HCT116 (cell line): ENCODE results near the gene DNAH5. TPM values are rescaled to one million over a fixed set of nuclear protein-coding genes. Genes with fewer than 3 reads are reported as not detected.

ENCODE experiments used
- ATAC-seq: fragments of 200-7000 bp; cut with Tn5 transposase; 2 replicates; pipeline ENCODE4 v1.9.1; 2020; ENCODE audit warnings: mild to moderate bottlenecking, moderate library complexity
- BruUV-seq: library from RNA; stranded (reverse); fragments of 400-500 nt; replicated peaks from 2 replicates; lab custom pipeline; 2021; lab: Mats Ljungman, UMichigan
- CTCF ChIA-PET: fragments of 300-600 bp; sonication (Branson Sonifier 250); formaldehyde crosslinking; loops from one replicate; lab custom pipeline; 2021; ENCODE audit warnings: antibody characterized with exemption; lab: Charles Lee
- POLR2A ChIA-PET: fragments of 300-600, 350-600 bp; sonication (Branson Sonifier 250); formaldehyde crosslinking; loops from one replicate; lab custom pipeline; 2021; ENCODE audit warnings: antibody characterized with exemption; lab: Charles Lee
- RAD21 ChIA-PET, 2 experiments: fragments of 300-600 bp; sonication (Branson Sonifier 250); formaldehyde crosslinking; loops; one replicate each; lab custom pipeline; 2023; ENCODE audit warnings: low total read pairs in 2 of 2; ENCODE audit not compliant: uncharacterized antibody in 2 of 2, unreplicated experiment in 2 of 2, low non-redundant PET in 1 of 2; lab: Charles Lee
- DNase-seq: peaks from one replicate; pipeline ENCODE4 v3.0.0-alpha.2; 2010; ENCODE audit warnings: low read depth, low spot score
- H2AFZ ChIP-seq: fragments of 200-600 bp; shearing (Covaris generic), sonication (generic); 2 replicates; pipeline ENCODE4 v1.6.1; 2017; ENCODE audit warnings: low read depth, mixed run types, mixed read lengths, antibody characterized with exemption, low read length; ENCODE audit not compliant: poor library complexity, severe bottlenecking
- H3K27ac ChIP-seq: 2 replicates; pipeline ENCODE4 v1.5.1; 2012; ENCODE audit warnings: low read depth, low read length
- H3K27me3 ChIP-seq: fragments of 200-600 bp; sonication (generic); 2 replicates; pipeline ENCODE4 v1.6.1; 2016; ENCODE audit warnings: mixed run types, low read length, mixed read lengths; ENCODE audit not compliant: insufficient read depth
- H3K36me3 ChIP-seq, 2 experiments: fragments of 200-500 bp in 1 of 2; fragments of 200-600 bp in 1 of 2; sonication (Bioruptor generic) in 1 of 2; sonication (generic) in 1 of 2; 2 replicates each; pipeline versions ENCODE4 v1.5.1 to v1.6.1; 2014 to 2016; ENCODE audit warnings: low read length in 2 of 2, inconsistent platforms in 1 of 2, mixed read lengths in 1 of 2, mixed run types in 1 of 2; ENCODE audit not compliant: insufficient read depth in 2 of 2, control insufficient read depth in 1 of 2
- H3K4me1 ChIP-seq, 2 experiments: fragments of 200-600 bp in 1 of 2; sonication (generic) in 1 of 2; 2 replicates each; pipeline versions ENCODE4 v1.5.1 to v1.6.1; 2012 to 2017; ENCODE audit warnings: low read length in 2 of 2, inconsistent platforms in 1 of 2, mild to moderate bottlenecking in 1 of 2, mixed read lengths in 1 of 2, mixed run types in 1 of 2, moderate library complexity in 1 of 2; ENCODE audit not compliant: insufficient read depth in 2 of 2, control insufficient read depth in 1 of 2
- H3K4me2 ChIP-seq: fragments of 200-600 bp; sonication (generic); 2 replicates; pipeline ENCODE4 v1.6.1; 2017; ENCODE audit warnings: mixed run types, low read length, mixed read lengths
- H3K4me3 ChIP-seq, 2 experiments: fragments of 200-600 bp in 1 of 2; sonication (generic) in 1 of 2; replicated peaks in 1 of 2; 2 replicates each; pipeline ENCODE4 v1.5.1; 2011 to 2016; ENCODE audit warnings: low read length in 2 of 2, control low read depth in 1 of 2, low read depth in 1 of 2, mild to moderate bottlenecking in 1 of 2, mixed read lengths in 1 of 2, mixed run types in 1 of 2
- H3K79me2 ChIP-seq: fragments of 200-600 bp; sonication (generic); 2 replicates; pipeline ENCODE4 v1.6.1; 2017; ENCODE audit warnings: mild to moderate bottlenecking, mixed run types, low read length, moderate library complexity, mixed read lengths; ENCODE audit not compliant: insufficient read depth
- H3K9ac ChIP-seq: fragments of 200-600 bp; sonication (generic); 2 replicates; pipeline ENCODE4 v1.6.1; 2016; ENCODE audit warnings: low read length, mixed read lengths
- H3K9me2 ChIP-seq: fragments of 200-600 bp; sonication (generic), shearing (Covaris generic); 2 replicates; pipeline ENCODE4 v1.6.1; 2017; ENCODE audit warnings: mixed run types, mild to moderate bottlenecking, moderate library complexity; ENCODE audit not compliant: insufficient read depth
- H3K9me3 ChIP-seq, 2 experiments: fragments of 200-500 bp in 1 of 2; fragments of 200-600 bp in 1 of 2; sonication (Bioruptor generic) in 1 of 2; sonication (generic) in 1 of 2; 2 replicates each; pipeline ENCODE4 v1.6.1; 2014 to 2017; ENCODE audit warnings: low read length in 2 of 2, mixed read lengths in 2 of 2, inconsistent platforms in 1 of 2, low read depth in 1 of 2, mild to moderate bottlenecking in 1 of 2, mixed run types in 1 of 2, moderate library complexity in 1 of 2; ENCODE audit not compliant: control insufficient read depth in 1 of 2, insufficient read depth in 1 of 2
- H4K20me1 ChIP-seq: fragments of 200-600 bp; sonication (generic), shearing (Covaris generic); 2 replicates; pipeline ENCODE4 v1.6.1; 2017; ENCODE audit warnings: mixed run types, mild to moderate bottlenecking, moderate library complexity; ENCODE audit not compliant: insufficient read depth
- ATF3 ChIP-seq: IDR thresholded peaks from 2 replicates; pipeline ENCODE4 v1.6.1; 2012
- CBX3 ChIP-seq: IDR thresholded peaks from 2 replicates; pipeline ENCODE4 v1.6.1; 2012; ENCODE audit warnings: low read depth
- CEBPB ChIP-seq: IDR thresholded peaks from 2 replicates; pipeline ENCODE4 v1.6.1; 2012; ENCODE audit warnings: low read depth
- CTCF ChIP-seq, 3 experiments: fragments of 200-600 bp in 1 of 3; sonication (generic) in 1 of 3; IDR thresholded peaks in 2 of 3; conservative IDR thresholded peaks in 1 of 3; 2 replicates each; pipeline ENCODE4 v1.5.1; 2012 to 2017; ENCODE audit warnings: low read depth in 2 of 3, low read length in 2 of 3, antibody characterized with exemption in 1 of 3, borderline replicate concordance in 1 of 3, control low read depth in 1 of 3, mild to moderate bottlenecking in 1 of 3, mixed read lengths in 1 of 3, mixed run types in 1 of 3, moderate library complexity in 1 of 3; ENCODE audit not compliant: insufficient read depth in 1 of 3
- ELF1 ChIP-seq: IDR thresholded peaks from 2 replicates; pipeline ENCODE4 v1.6.1; 2012; ENCODE audit warnings: low read depth, borderline replicate concordance
- EZH2 ChIP-seq: fragments of 200-600 bp; sonication (generic); IDR thresholded peaks from 2 replicates; pipeline ENCODE4 v1.6.1; 2017; ENCODE audit warnings: antibody characterized with exemption, mixed run types
- EZH2phosphoT487 ChIP-seq: fragments of 200-600 bp; IDR thresholded peaks from 2 replicates; pipeline ENCODE4 v1.6.1; 2018; ENCODE audit warnings: antibody characterized with exemption, borderline replicate concordance
- FOSL1 ChIP-seq: IDR thresholded peaks from 2 replicates; pipeline ENCODE4 v1.6.1; 2012; ENCODE audit warnings: low read depth
- JUND ChIP-seq: IDR thresholded peaks from 2 replicates; pipeline ENCODE4 v1.6.1; 2012
- POLR2A ChIP-seq: IDR thresholded peaks from 2 replicates; pipeline ENCODE4 v1.7.0; 2011; ENCODE audit warnings: borderline replicate concordance; ENCODE audit not compliant: insufficient read depth, insufficient read length; ENCODE audit errors: extremely low read depth
- POLR2AphosphoS5 ChIP-seq: IDR thresholded peaks from 2 replicates; pipeline ENCODE4 v1.6.1; 2011; ENCODE audit warnings: mild to moderate bottlenecking, low read depth, low read length, moderate library complexity
- RAD21 ChIP-seq: IDR thresholded peaks from 2 replicates; pipeline ENCODE4 v1.6.1; 2012; ENCODE audit warnings: low read depth, mild to moderate bottlenecking
- REST ChIP-seq: IDR thresholded peaks from 2 replicates; pipeline ENCODE4 v1.6.1; 2012; ENCODE audit warnings: low read depth
- SIN3A ChIP-seq: IDR thresholded peaks from 2 replicates; pipeline ENCODE4 v1.6.1; 2012; ENCODE audit warnings: low read depth
- SP1 ChIP-seq: IDR thresholded peaks from 2 replicates; pipeline ENCODE4 v1.6.1; 2012; ENCODE audit warnings: low read depth
- TCF7L2 ChIP-seq: IDR thresholded peaks from 2 replicates; pipeline ENCODE4 v1.7.0; 2011; ENCODE audit warnings: borderline replicate concordance, inconsistent platforms; ENCODE audit not compliant: insufficient read depth, insufficient read length; ENCODE audit errors: extremely low read depth
- YY1 ChIP-seq: IDR thresholded peaks from 2 replicates; pipeline ENCODE4 v1.6.1; 2011; ENCODE audit warnings: low read length, low read depth, moderate library complexity, mild to moderate bottlenecking; ENCODE audit not compliant: insufficient replicate concordance; ENCODE audit errors: extremely low read depth
- ZFX ChIP-seq: fragments of 450-650 bp; IDR thresholded peaks from 2 replicates; pipeline ENCODE4 v1.6.1; 2017
- intact Hi-C: fragments of 100-400 bp; cut with micrococcal nuclease; formaldehyde crosslinking; loops from 2 replicates; pipeline ENCODE4 v1.10.0; 2022
- total RNA-seq: library from RNA; stranded (reverse); gene quantifications from one replicate; pipeline ENCODE4 v1.2.1, GENCODE V29; 2021; ENCODE audit not compliant: unreplicated experiment

The DNAH5 gene
- total RNA-seq, 1 experiment from 2014 or later = 0.37 TPM

GRCh38 chr5:13708906-13709305 lies 235.6 kb downstream of the DNAH5 start:
- intact Hi-C loops = no loop called here
- no peaks in the 10 kb centered on the region for H4K20me1 ChIP-seq
- H3K27ac ChIP-seq = no peak overlapping the region
- no peak for DNase-seq
- no peaks in the 10 kb centered on the region for H3K36me3 ChIP-seq
- ChIA-PET POLR2A (no interaction called here), RAD21 (no interaction called here), CTCF (no interaction called here)
- TF ChIP-seq REST = no peak
- H2AFZ ChIP-seq = no peak overlapping the region
- H3K4me1 ChIP-seq = no peaks in the 10 kb centered on the region
- H3K9me2 ChIP-seq = no peaks in the 10 kb centered on the region
- BruUV-seq = no TSS peak
- no peaks in the 10 kb centered on the region for H3K79me2 ChIP-seq
- ATAC-seq = no peak
- H3K9ac ChIP-seq = no peak overlapping the region
- H3K9me3 ChIP-seq = peaks cover 0 to 3% of the 10 kb centered on the region in 2 experiments; a peak in 2 of 4 replicates
- H3K27me3 ChIP-seq = no peaks in the 10 kb centered on the region
- no peak overlapping the region for H3K4me2 ChIP-seq
- no peak overlapping the region for H3K4me3 ChIP-seq

- Histone ChIP-seq H3K4me3 (no peak overlapping the region), H3K27me3 (no peaks in the 10 kb centered on the region), H3K9ac (no peak overlapping the region), H3K36me3 (no peaks in the 10 kb centered on the region), H4K20me1 (no peaks in the 10 kb centered on the region), H3K9me3 (peaks cover 0 to 3% of the 10 kb centered on the region in 2 experiments; a peak in 2 of 4 replicates), H3K4me2 (no peak overlapping the region), H2AFZ (no peak overlapping the region), H3K27ac (no peak overlapping the region), H3K9me2 (no peaks in the 10 kb centered on the region), H3K79me2 (no peaks in the 10 kb centered on the region), H3K4me1 (no peaks in the 10 kb centered on the region)
- DNase-seq (no peak), ATAC-seq (no peak)
- BruUV-seq = no TSS peak
- POLR2A ChIA-PET = no interaction called here
- intact Hi-C loops = no loop called here
- RAD21 ChIA-PET = no interaction called here
- CTCF ChIA-PET = interaction anchor here (0.7 kb wide), 1 partner anchor 198 kb away, joined by 3 read pairs; no protein-coding TSS in a partner anchor
- TF ChIP-seq POLR2A = no peak
- TF ChIP-seq YY1 = no peak
- no peak for TF ChIP-seq EZH2
- no peak for TF ChIP-seq EZH2phosphoT487
- TF ChIP-seq ATF3 = no peak
- no peak for TF ChIP-seq FOSL1
- TF ChIP-seq CTCF (IDR thresholded peaks at IDR 0.05 in 2 of 3, conservative IDR thresholded peaks at IDR 0.05 in 1 of 3; ENCODE audit: borderline replicate concordance in 1 of 3, insufficient read depth in 1 of 3, low read depth in 2 of 3, low read length in 2 of 3) = no peak
- no peak for TF ChIP-seq ELF1
- no peak for TF ChIP-seq ZFX
- TF ChIP-seq POLR2AphosphoS5 = no peak
- no peak for TF ChIP-seq TCF7L2
- no peak for TF ChIP-seq SP1
- no peak for TF ChIP-seq CBX3
- no peak for TF ChIP-seq RAD21
- no peak for TF ChIP-seq CEBPB
- no peak for TF ChIP-seq SIN3A
- TF ChIP-seq JUND = no peak
Observed at GRCh38 chr5:13708432-13708831, 236.1 kb downstream of the DNAH5 start.
